GM18526 (cell line): ENCODE results near the gene PTPN21.

ENCODE experiments used
- POLR2A ChIP-seq: IDR thresholded peaks from 3 replicates; pipeline ENCODE4 v1.6.1; 2011; ENCODE audit not compliant: insufficient read length; ENCODE audit errors: extremely low read depth

Gene PTPN21

GRCh38 chr14:88562532-88562830 is 7.7 kb upstream of the PTPN21 start:
- TF ChIP-seq POLR2A = no peak

GRCh38 chr14:88559852-88560251 is 5.0 kb upstream of the PTPN21 start:
- no peak for TF ChIP-seq POLR2A

GRCh38 chr14:88556581-88556980 is 1.8 kb upstream of the PTPN21 start:
- TF ChIP-seq POLR2A = no peak

GRCh38 chr14:88553886-88554456 is 836 bp downstream of the PTPN21 start:
- no peak for TF ChIP-seq POLR2A

GRCh38 chr14:88552876-88553275 is 1.9 kb downstream of the PTPN21 start:
- TF ChIP-seq POLR2A = no peak

- no peak for TF ChIP-seq POLR2A
Measured at GRCh38 chr14:88551980-88552431, 2.8 kb downstream of the PTPN21 start.

- no peak for TF ChIP-seq POLR2A
Measured at GRCh38 chr14:88551094-88551870, 3.5 kb downstream of the PTPN21 start.

GRCh38 chr14:88550078-88550477 is 4.7 kb downstream of the PTPN21 start:
- TF ChIP-seq POLR2A = no peak

GRCh38 chr14:88547386-88547780 is 7.4 kb downstream of the PTPN21 start:
- TF ChIP-seq POLR2A = no peak

- no peak for TF ChIP-seq POLR2A
Measured at GRCh38 chr14:88546621-88547385, 8.0 kb downstream of the PTPN21 start.

- no peak for TF ChIP-seq POLR2A
Measured at GRCh38 chr14:88545256-88545655, 9.6 kb downstream of the PTPN21 start.

- no peak for TF ChIP-seq POLR2A
Measured at GRCh38 chr14:88542857-88543795, 11.7 kb downstream of the PTPN21 start.

GRCh38 chr14:88541324-88541723 is 13.5 kb downstream of the PTPN21 start:
- TF ChIP-seq POLR2A = no peak

GRCh38 chr14:88535813-88536212 is 19.0 kb downstream of the PTPN21 start:
- TF ChIP-seq POLR2A = no peak

GRCh38 chr14:88535149-88535548 is 19.7 kb downstream of the PTPN21 start:
- no peak for TF ChIP-seq POLR2A

- TF ChIP-seq POLR2A = no peak
Measured at GRCh38 chr14:88533064-88533602, 21.7 kb downstream of the PTPN21 start.
